Calu3 (cell line): Measurements from ENCODE around the gene SLC8A3. TPM values are rescaled to one million over a fixed set of nuclear protein-coding genes. Genes with fewer than 3 reads are reported as not detected.

Experiments
- BruUV-seq: library from RNA; stranded (reverse); fragments of 400-500 nt; replicated peaks from 2 replicates; lab custom pipeline; 2021; lab: Mats Ljungman, UMichigan
- CTCF ChIA-PET: fragments of 300-600 bp; sonication (Branson Sonifier 250); formaldehyde crosslinking; loops from one replicate; lab custom pipeline; 2022; ENCODE audit warnings: antibody characterized with exemption; lab: Charles Lee
- DNase-seq: peaks from one replicate; pipeline ENCODE4 v3.0.0; 2022
- H3K27ac Mint-ChIP-seq: one replicate; pipeline ENCODE4 v1.8.0; 2022; ENCODE audit warnings: mixed read lengths; ENCODE audit not compliant: unreplicated experiment
- H3K27me3 Mint-ChIP-seq: one replicate; pipeline ENCODE4 v1.8.0; 2022; ENCODE audit warnings: mixed read lengths; ENCODE audit not compliant: unreplicated experiment
- H3K36me3 Mint-ChIP-seq: one replicate; pipeline ENCODE4 v1.8.0; 2022; ENCODE audit warnings: mild to moderate bottlenecking, moderate library complexity, mixed read lengths; ENCODE audit not compliant: insufficient read depth, unreplicated experiment
- H3K4me1 Mint-ChIP-seq: one replicate; pipeline ENCODE4 v1.8.0; 2022; ENCODE audit warnings: mild to moderate bottlenecking, low read depth, mixed read lengths; ENCODE audit not compliant: unreplicated experiment
- H3K4me3 Mint-ChIP-seq: one replicate; pipeline ENCODE4 v1.8.0; 2022; ENCODE audit warnings: mild to moderate bottlenecking, low read depth, moderate library complexity, mixed read lengths; ENCODE audit not compliant: unreplicated experiment
- H3K9me3 Mint-ChIP-seq: one replicate; pipeline ENCODE4 v1.8.0; 2022; ENCODE audit warnings: low read depth, mixed read lengths; ENCODE audit not compliant: unreplicated experiment
- CTCF ChIP-seq: fragments of 200-600 bp; IDR thresholded peaks from one replicate; pipeline ENCODE4 v1.8.0; 2022; ENCODE audit warnings: antibody characterized with exemption; ENCODE audit not compliant: unreplicated experiment
- intact Hi-C: fragments of 100-400 bp; cut with micrococcal nuclease; formaldehyde crosslinking; loops from one replicate; pipeline ENCODE4 v1.10.0; 2022; ENCODE audit not compliant: unreplicated experiment
- total RNA-seq: library from RNA; stranded (reverse); gene quantifications from 2 replicates; pipeline ENCODE4 v1.2.3, GENCODE V29; 2022

SLC8A3 gene
- total RNA-seq, 1 experiment from 2014 or later = not detected

GRCh38 chr14:70189456-70190077 lies 816 bp upstream of the SLC8A3 start:
- Mint-ChIP-seq H3K9me3 (no peaks in the 10 kb centered on the region), H3K27ac (no peak overlapping the region), H3K36me3 (no peaks in the 10 kb centered on the region), H3K27me3 (peaks cover 91% of the 10 kb centered on the region), H3K4me3 (peak overlapping the region; percentile 55), H3K4me1 (no peaks in the 10 kb centered on the region)
- CTCF ChIA-PET = no interaction called here
- intact Hi-C loops = no loop called here
- no peak for DNase-seq
- BruUV-seq = no TSS peak
- TF ChIP-seq CTCF = no peak

- H3K27ac Mint-ChIP-seq = no peak overlapping the region
- H3K9me3 Mint-ChIP-seq = no peaks in the 10 kb centered on the region
- H3K27me3 Mint-ChIP-seq = peaks cover 79% of the 10 kb centered on the region
- intact Hi-C loops = no loop called here
- H3K36me3 Mint-ChIP-seq = no peaks in the 10 kb centered on the region
- CTCF ChIA-PET = interaction anchor here (0.7 kb wide), 1 partner anchor 70 kb away, joined by 7 read pairs; no protein-coding TSS in a partner anchor
- BruUV-seq = no TSS peak
- peak overlapping the region; percentile 55 for H3K4me3 Mint-ChIP-seq
- no peaks in the 10 kb centered on the region for H3K4me1 Mint-ChIP-seq
- no peak for TF ChIP-seq CTCF
- DNase-seq = no peak
Observed at GRCh38 chr14:70188322-70188658, 461 bp downstream of the SLC8A3 start.

GRCh38 chr14:70186900-70187451 lies 1.8 kb downstream of the SLC8A3 start:
- intact Hi-C loops = no loop called here
- DNase-seq = no peak
- Mint-ChIP-seq H3K9me3 (no peaks in the 10 kb centered on the region), H3K4me1 (no peaks in the 10 kb centered on the region), H3K27ac (no peak overlapping the region), H3K27me3 (peaks cover 66% of the 10 kb centered on the region), H3K4me3 (no peak overlapping the region), H3K36me3 (no peaks in the 10 kb centered on the region)
- TF ChIP-seq CTCF = no peak
- no TSS peak for BruUV-seq
- CTCF ChIA-PET = interaction anchor here (0.9 kb wide), 1 partner anchor 1244 kb away, joined by 4 read pairs; no protein-coding TSS in a partner anchor

- Mint-ChIP-seq H3K4me1 (no peaks in the 10 kb centered on the region), H3K4me3 (no peak overlapping the region), H3K27ac (no peak overlapping the region), H3K9me3 (no peaks in the 10 kb centered on the region), H3K36me3 (no peaks in the 10 kb centered on the region), H3K27me3 (peaks cover 43% of the 10 kb centered on the region)
- no peak for TF ChIP-seq CTCF
- intact Hi-C loops = no loop called here
- no TSS peak for BruUV-seq
- CTCF ChIA-PET = no interaction called here
- no peak for DNase-seq
Observed at GRCh38 chr14:70183991-70184390, 4.8 kb downstream of the SLC8A3 start.
